GM19351 (cell line): ENCODE measurements around the gene SLX9.

Experiments
- ATAC-seq: cut with Tn5 transposase; IDR thresholded peaks from one replicate; pipeline ENCODE4 v1.9.1; 2021; ENCODE audit warnings: mild to moderate bottlenecking, moderate library complexity; ENCODE audit not compliant: unreplicated experiment

SLX9 gene, protein sequence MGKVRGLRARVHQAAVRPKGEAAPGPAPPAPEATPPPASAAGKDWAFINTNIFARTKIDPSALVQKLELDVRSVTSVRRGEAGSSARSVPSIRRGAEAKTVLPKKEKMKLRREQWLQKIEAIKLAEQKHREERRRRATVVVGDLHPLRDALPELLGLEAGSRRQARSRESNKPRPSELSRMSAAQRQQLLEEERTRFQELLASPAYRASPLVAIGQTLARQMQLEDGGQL

DNA sequence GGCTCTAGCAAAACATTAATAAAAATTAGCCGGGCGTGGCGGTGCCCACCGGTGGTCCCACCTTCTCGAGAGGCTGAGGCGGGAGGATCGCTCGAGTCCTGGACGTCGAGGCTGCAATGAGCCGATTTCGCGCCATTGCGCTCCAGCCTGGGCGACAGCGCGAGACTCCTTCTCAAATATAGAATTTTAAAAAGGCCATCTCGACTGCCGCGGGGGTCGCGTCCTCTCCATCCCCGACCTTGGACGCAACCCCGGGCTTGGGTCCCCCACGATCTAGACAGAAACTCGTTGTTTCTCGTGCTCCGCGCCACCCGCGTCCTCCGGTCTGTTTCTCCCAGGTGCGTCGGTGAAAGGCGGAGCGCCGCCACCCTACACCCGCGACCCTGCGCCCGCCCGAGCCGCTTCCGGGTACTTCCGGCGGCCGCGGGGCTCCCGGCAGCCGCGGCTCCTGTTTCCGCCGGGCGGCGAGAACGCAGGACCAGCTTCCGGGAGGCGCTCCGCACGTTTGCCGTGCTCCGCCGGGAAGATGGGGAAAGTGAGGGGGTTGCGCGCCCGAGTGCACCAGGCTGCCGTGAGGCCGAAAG, at the start of gene SLX9:
SLX9 (plus strand) TSS at position 498 of the 584 bp plus-strand sequence; CDS start at position 527, 29 bp downstream.
- peak; percentile 73 for ATAC-seq

DNA sequence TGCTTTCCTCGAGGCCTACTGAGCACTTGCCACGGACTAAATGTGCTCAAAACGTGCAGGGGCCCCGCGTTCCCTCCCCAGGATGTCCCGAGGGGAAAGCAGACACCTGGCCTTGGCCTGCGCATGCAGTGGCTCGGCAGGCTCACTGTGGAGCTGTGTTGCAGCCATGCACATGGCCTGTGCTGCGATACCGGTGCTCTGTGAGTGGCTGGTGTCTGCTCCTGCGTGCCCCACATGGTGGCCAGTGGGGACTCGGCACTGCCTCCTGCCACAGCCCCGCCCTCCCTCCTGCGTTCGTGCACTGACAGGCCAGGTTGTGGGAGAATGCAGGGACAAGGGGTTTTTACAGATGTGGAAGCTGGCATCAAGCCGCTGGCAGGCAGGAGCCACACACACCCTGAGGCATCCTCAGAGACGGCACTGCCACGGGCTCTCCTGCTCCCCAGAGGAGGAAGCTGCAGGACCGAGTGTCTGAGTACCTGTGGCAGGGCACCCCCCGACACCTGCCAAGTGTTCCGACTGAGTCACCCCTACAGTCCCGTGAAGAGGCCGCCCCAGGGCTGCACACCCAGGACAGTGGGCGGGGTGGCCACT, 49.4 kb upstream of the SLX9 start:
- ATAC-seq, result no peak

DNA sequence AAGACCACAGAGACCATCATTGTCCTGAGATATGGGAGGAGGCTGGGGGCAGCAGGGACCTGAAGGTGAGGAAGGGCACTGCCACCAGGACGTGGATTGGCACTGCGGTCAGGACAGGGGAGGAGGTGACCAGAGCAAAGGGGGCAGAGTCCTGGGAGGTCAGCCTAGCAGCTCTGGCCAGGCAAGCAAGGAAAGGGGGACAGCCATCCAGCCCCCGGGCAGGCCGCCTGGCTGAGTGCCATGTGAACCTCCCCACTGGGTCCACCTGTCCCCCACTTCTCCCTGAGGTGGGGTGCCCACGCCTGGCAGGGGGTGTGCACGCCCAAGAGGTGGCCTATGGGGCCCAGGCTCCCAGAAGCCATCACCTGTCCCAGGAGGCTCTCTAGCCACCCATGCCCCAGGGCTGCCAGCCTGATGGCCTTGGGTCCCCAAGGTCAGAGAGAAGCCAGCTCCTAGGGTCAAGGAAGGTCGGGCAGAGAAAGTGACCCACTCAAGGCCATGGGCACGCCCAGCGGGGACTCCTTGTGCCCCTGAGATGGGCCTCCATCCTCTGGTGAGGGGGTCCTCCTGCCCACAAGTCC, 48.8 kb upstream of the SLX9 start:
- no peak for ATAC-seq

GRCh38 chr21:44891631-44892031, 48.2 kb upstream of the SLX9 start:
- no peak for ATAC-seq

DNA sequence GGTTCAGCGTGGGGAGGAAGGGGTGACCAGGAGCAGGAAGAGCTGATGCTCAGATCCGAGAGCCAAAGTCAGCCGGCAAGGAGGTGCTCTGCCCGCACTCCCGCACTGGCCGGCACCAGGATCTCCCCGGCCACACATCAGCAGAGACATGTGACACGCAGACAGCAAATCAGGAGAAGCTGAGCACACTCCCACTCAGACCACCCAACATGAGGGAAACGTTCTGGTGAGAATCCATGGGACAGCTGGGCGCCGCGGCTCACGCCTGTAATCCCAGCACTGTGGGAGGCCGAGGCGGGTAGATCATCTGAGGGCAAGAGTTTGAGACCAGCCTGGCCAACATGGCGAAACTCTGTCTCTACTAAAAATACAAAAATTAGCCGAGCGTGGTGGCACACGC, 47.7 kb upstream of the SLX9 start:
- ATAC-seq, result no peak

- no peak for ATAC-seq
These were observed 47.1 kb upstream of the SLX9 start for GRCh38 chr21:44892536-44893277.

DNA sequence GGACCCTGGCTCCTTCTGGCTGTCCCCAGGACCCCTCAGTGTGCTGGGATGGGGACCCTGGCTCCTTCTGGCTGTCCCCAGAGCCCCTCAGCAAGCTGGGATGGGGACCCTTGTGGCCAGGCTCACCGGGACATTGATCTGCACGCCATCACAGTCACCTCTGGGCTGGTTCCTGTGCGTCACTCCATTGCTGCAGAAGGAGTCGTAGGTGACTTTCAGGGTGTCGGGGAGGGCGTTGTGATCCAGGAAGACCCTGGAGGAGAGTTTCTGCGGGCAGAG, 46.6 kb upstream of the SLX9 start:
- ATAC-seq, result no peak

- ATAC-seq, result no peak
These were observed 45.7 kb upstream of the SLX9 start for GRCh38 chr21:44893948-44894656.

DNA sequence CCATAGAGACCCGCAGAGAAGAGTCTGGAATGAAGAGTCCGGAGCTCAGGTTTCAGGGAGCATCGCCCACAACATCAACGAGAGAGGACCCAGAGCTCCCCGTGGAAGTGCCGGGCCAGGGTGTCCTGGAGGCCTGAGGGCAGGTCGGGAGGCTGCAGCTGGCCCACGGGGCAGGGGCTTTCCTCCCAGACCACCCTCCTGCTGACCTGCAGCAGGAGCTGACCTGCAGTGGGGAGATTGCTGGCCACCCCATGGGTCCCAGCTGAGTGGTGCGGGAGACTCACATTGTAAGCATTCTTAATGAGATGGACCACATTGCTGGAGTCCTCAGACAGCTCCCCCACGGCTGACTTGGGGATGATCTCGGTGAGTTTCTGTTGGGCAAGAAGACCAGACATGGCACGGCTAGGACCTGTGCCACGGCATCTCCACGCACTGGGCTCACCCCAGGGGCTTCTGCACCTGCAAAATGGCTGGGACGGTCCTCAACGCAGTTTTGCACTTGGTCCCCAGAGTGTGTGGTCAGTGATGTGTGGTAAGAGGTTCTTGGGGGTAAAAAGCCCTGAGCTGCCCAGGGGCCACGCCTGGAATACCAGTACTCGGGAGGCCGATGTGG, 45.0 kb upstream of the SLX9 start:
- no peak for ATAC-seq

GRCh38 chr21:44895859-44896258, 44.0 kb upstream of the SLX9 start:
- no peak for ATAC-seq

DNA sequence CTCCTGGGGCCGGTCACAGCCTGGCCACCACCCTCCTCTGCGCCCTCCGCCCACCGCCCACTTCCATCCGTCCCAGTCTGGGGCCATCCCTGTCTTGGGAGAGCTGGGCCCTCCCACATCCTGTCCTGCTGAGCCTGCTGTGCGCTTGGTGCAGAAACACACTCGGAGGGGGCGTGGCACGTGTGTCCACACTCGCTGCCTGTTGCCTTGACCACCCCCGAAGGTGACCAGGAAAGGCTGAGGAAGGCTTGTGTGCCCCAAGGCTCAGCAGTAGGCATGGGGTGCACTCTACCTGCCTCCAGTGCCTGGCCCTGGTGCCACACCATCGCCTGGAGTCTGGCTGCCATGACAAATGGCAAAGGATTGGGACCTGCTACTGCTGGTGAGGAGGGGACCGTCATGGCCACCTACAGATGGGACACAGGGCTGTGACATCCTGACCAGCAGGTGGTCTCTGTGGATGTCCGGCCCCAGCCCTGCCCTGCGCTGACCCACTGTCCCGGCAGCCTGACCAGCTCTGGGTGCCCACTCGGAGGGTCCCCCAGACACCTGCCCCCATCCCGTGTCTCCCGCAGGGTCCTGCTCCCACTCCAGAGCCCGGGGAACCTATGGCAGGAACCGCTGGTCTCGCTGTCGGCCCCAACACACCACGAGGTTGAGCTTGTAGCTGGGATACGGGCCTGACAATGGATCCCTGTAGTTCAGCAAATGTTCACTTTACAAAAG, 43.1 kb upstream of the SLX9 start:
- ATAC-seq, result no peak

GRCh38 chr21:44897326-44898010, 42.4 kb upstream of the SLX9 start:
- ATAC-seq, result no peak

DNA sequence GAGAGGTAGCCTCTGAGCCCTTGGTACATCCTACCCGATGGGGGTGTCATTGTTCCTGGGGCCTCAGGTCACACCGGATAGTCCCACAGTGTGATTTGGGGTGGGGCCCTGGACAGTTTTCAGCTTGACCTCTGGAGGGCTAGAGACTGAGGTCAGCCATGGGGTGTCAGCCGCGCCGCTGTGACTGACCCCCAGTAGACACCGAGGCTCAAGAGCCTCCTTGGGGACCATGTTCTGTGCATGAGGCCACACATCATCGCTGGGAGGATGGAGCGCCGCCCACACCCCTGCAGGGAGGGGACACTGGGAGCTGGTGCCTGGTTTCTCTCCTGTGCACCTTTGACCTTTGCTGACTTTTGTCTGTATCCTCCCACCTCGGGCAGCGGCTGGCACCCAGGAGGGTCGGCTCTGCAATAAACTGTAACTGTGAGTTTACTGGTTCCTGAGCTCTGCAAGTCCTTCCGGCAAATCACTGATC, 41.8 kb upstream of the SLX9 start:
- ATAC-seq, result no peak

DNA sequence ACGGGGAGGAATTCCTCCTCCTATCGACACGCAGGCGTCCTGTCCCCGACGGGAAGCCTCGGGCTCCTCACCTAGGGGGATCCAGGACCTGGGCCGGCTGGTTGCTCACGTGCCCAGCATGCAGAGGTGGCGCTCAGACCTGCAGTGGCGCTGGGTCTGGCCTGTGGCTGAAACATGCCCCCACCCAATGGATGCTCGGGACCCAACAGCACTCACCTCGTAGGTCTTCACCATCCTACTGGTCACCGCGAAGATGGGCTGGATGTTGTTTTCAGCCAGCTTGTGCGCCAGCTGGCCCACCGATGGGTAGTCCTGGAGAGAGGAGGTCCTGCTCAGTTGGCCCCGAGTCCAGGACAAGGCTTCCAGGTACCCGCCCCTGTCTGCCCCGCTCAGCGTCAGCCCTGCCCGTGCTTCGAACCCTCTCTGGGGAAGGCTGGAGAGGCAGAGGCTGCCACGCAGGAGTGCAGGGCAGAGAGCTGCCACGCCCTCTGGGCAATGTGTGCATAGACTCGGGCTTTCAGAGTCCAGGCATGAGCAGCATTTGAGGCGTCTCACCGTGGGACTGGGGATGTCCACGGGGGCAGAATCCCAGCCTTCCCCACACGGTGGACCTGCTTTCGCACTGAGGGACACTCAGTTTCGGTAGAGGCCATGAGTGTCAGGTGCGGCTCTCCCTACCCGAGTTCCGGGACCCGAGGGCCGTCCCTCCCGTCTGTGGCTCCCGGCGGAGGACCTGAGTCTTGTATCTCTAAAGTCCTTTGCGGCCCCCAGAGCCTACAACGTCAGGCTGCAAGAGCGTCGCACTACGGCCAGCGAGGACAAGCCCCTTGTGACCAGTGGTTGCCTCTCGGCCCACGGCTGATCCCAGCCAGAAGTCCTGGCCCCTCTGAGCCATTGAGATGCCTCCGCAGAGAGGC, 40.7 kb upstream of the SLX9 start:
- no peak for ATAC-seq

- ATAC-seq, result no peak
These were observed 39.9 kb upstream of the SLX9 start for GRCh38 chr21:44899768-44900558.

DNA sequence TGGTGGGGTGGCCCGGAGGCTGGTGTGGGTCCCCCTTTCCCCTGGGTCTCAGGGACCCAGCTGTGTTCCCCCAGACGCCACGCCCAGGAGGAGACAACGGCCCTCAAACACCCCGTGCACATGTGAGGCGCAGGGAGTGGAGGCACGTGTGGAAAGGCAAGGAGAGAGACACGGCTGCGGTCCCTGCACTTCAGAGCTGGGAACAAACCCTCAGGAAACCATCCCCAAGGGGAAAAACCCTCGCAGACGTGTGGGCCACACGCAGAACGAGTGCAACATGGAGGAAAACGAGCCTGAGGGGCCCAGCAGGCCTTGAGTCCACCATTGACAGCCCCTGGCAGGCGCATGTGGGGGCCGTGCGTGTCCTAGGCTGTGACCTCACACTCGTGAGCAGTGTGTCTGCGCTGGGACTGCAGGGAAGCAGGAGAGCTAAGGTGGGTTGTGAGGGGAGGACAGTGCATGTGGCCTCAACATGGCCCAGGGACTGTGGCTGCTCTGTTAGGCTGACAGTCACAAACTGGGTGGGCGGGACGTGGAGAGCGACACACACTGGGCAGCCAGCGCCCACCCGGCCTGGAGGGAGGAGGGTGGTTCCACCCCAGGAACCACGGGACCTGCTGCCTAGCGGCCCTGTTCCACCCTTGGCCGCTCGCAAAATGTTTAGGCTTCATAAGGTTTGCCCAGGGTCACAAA, 39.1 kb upstream of the SLX9 start:
- no peak for ATAC-seq
